ENCODE results near the gene RPL7L1.

DNA sequence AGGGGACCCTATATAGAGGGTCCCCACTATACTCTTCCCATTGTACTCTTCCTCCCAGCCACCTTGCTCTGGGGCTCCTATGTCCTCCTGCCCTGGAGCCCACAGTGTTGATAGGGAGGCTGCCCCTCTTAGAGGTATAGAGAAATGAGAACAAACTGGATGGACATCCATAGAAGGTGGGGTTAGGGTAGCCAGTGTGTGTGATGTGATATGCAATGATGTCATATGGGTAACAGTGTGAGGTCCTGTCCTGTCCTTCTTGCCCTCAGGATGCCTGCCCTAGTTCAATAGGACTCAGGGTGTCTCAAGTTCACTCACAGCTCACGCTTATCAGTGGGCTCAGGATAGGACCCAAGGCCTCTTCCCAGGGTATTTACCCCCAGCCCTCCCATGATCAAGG lies 36.9 kb downstream of the RPL7L1 start:
- TF ChIP-seq CTCF (IDR thresholded peaks at IDR 0.05) (no peak), POLR2AphosphoS5 (IDR thresholded peaks at IDR 0.05) (no peak), POLR2A (IDR thresholded peaks at IDR 0.05) (no peak), EP300 (IDR thresholded peaks at IDR 0.05) (no peak)
